ENCODE data around the gene PUS7L. TPM values are rescaled to one million over a fixed set of nuclear protein-coding genes. Genes with fewer than 3 reads are reported as not detected.
"Not testable (repeated sequence)": the region's sequence is repeated elsewhere in the genome, so short reads cannot be mapped to it uniquely, and the experiment has no call there.

The PUS7L gene
- 27.1 and 31.3 TPM in 2 replicates for total RNA-seq

GRCh38 chr12:43758728-43759563 lies at the start of gene PUS7L, which contains the start of gene IRAK4:
Gene PUS7L, minus strand, starts transcription at chr12:43758790. Its CDS starts 3,545 bp downstream, at chr12:43755245.
Gene IRAK4, plus strand, starts transcription at chr12:43758951. Its CDS starts 9,161 bp downstream, at chr12:43768112.
- DNase-seq (ENCODE audit: low read depth), result peak; percentile 96

- no peak for DNase-seq (ENCODE audit: low read depth)
Observed at GRCh38 chr12:43807386-43807785, 48.8 kb upstream of the PUS7L start.

- DNase-seq (ENCODE audit: low read depth), result no peak
Observed at GRCh38 chr12:43806737-43807072, 48.1 kb upstream of the PUS7L start.

GRCh38 chr12:43805860-43806736 lies 47.5 kb upstream of the PUS7L start, which contains the start of gene TWF1:
Gene TWF1, minus strand, starts transcription at chr12:43806317. Its CDS starts 72 bp downstream, at chr12:43806245.
- DNase-seq (ENCODE audit: low read depth), result peak; percentile 26

GRCh38 chr12:43805149-43805859 lies 46.7 kb upstream of the PUS7L start:
- DNase-seq (ENCODE audit: low read depth), result no peak

GRCh38 chr12:43797561-43798217 lies 39.1 kb upstream of the PUS7L start:
- DNase-seq (ENCODE audit: low read depth), result no peak

GRCh38 chr12:43795716-43796280 lies 37.2 kb upstream of the PUS7L start:
- peak; percentile 94 for DNase-seq (ENCODE audit: low read depth)

GRCh38 chr12:43789941-43790340 lies 31.4 kb upstream of the PUS7L start:
- peak; percentile 42 for DNase-seq (ENCODE audit: low read depth)

- DNase-seq (ENCODE audit: low read depth), result no peak
Observed at GRCh38 chr12:43786899-43787693, 28.5 kb upstream of the PUS7L start.

GRCh38 chr12:43776498-43776897 lies 17.9 kb upstream of the PUS7L start:
- DNase-seq (ENCODE audit: low read depth), result peak; percentile 27

GRCh38 chr12:43766291-43766690 lies 7.7 kb upstream of the PUS7L start:
- DNase-seq (ENCODE audit: low read depth), result no peak

GRCh38 chr12:43764528-43764927 lies 5.9 kb upstream of the PUS7L start:
- DNase-seq (ENCODE audit: low read depth), result no peak

- DNase-seq (ENCODE audit: low read depth), result no peak
Observed at GRCh38 chr12:43763769-43764168, 5.2 kb upstream of the PUS7L start.

GRCh38 chr12:43762596-43762995 lies 4.0 kb upstream of the PUS7L start:
- DNase-seq (ENCODE audit: low read depth), result no peak

GRCh38 chr12:43761500-43761899 lies 2.9 kb upstream of the PUS7L start:
- no peak for DNase-seq (ENCODE audit: low read depth)

- DNase-seq (ENCODE audit: low read depth), result no peak
Observed at GRCh38 chr12:43760396-43760795, 1.8 kb upstream of the PUS7L start.

- peak; percentile 33 for DNase-seq (ENCODE audit: low read depth)
Observed at GRCh38 chr12:43758247-43758727, 303 bp downstream of the PUS7L start.

GRCh38 chr12:43754015-43754414 lies 4.6 kb downstream of the PUS7L start:
- no peak for DNase-seq (ENCODE audit: low read depth)

- DNase-seq (ENCODE audit: low read depth), result not testable (repeated sequence)
Observed at GRCh38 chr12:43751360-43751759, 7.2 kb downstream of the PUS7L start.

GRCh38 chr12:43750814-43751213 lies 7.8 kb downstream of the PUS7L start:
- no peak for DNase-seq (ENCODE audit: low read depth)
